Motor neuron (in vitro differentiated cells): ENCODE data around the gene CRHR1. TPM values are rescaled to one million over a fixed set of nuclear protein-coding genes. Genes with fewer than 3 reads are reported as not detected.
"Not testable (repeated sequence)": the region's sequence is repeated elsewhere in the genome, so short reads cannot be mapped to it uniquely, and the experiment has no call there.

Experiments used
- ATAC-seq, 8 experiments: fragments of 200-7000 bp; cut with Tn5 transposase; replicated peaks in 6 of 8; 2 replicates each; pipeline ENCODE4 v1.8.0; 2021; ENCODE audit warnings: mild to moderate bottlenecking in 8 of 8, moderate library complexity in 8 of 8
- H3K27ac ChIP-seq, 2 donors: fragments of 250-450 bp; sonication (Bioruptor Pico); 2 replicates each; pipeline ENCODE4 v1.9.0; 2021; ENCODE audit warnings: antibody characterized with exemption in 2 of 2, mild to moderate bottlenecking in 2 of 2, moderate library complexity in 1 of 2
- H3K4me1 ChIP-seq, 2 donors: fragments of 250-450 bp; sonication (Bioruptor Pico); replicated peaks in 1 of 2; 2 replicates each; pipeline ENCODE4 v1.6.1; 2021; ENCODE audit warnings: antibody characterized with exemption in 2 of 2, mild to moderate bottlenecking in 2 of 2, moderate library complexity in 1 of 2
- H3K4me3 ChIP-seq, 5 donors: fragments of 250-450 bp; sonication (Bioruptor Pico); 2 replicates each; pipeline ENCODE4 v1.9.0; 2021; ENCODE audit warnings: antibody characterized with exemption in 5 of 5, mild to moderate bottlenecking in 5 of 5, moderate library complexity in 4 of 5
- WGBS, 10 experiments: fragments of 450-650 bp; shearing (Covaris generic); methylation state at CpG; one replicate each; pipeline ENCODE4 v1.0.0; 2022; 5-methylcytosine and 5-hydroxymethylcytosine counted together
- in situ Hi-C, 9 experiments: fragments of 400-800 bp; cut with MboI; loops; one replicate each; pipeline ENCODE4 v1.15.0; 2021; ENCODE audit warnings: low sequenced_read_pairs in 9 of 9, low pct_unique_long_range_greater_than_20kb in 2 of 9; ENCODE audit not compliant: unreplicated experiment in 9 of 9
- total RNA-seq, 8 experiments: library from RNA; unstranded; fragments of 300-600 nt; gene quantifications; 2 replicates each; pipeline versions ENCODE4 v1.2.3 to v1.2.4, GENCODE V29; 2022

Gene CRHR1
- total RNA-seq = 10 to 100 TPM in 1 of 8 experiments, 1 to 10 TPM in 4, under 1 TPM in 2, not detected in 1; 0.21 to 10.3 (median 1.7) TPM

- peak; percentile 16 to 64 (median 60) for ATAC-seq
- in situ Hi-C loops = no loop called here
Observed at GRCh38 chr17:45784293-45784740, at the start of gene CRHR1. Gene CRHR1 (plus strand): TSS chr17:45784320. CDS start chr17:45784545, 225 bp downstream.

DNA sequence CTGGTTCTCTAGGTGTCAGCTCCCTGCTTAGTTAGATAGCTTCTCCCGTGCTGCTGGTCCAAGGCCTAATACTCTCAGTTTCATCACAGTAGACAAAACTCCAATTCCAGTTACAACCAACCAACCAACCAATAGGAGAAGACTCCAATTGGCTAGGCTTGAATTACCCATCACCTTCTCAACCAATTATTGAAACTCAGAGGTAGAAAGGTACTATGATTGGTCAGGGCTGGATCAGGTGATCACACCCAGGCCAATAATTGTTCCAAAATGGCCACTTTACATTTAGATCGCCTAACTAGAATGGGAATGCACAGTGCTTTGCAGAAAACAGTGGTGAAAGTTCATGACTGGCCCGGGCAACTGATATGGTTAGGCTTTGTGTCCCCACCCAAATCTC is 49.5 kb upstream of the CRHR1 start:
- no peak overlapping the region for H3K27ac ChIP-seq
- in situ Hi-C loops = loop anchor here in 1 of 9 experiments (25.0 kb wide), 1 partner anchor 103 kb away; the partner anchor contains the start of gene SPPL2C
- ATAC-seq = no peak
- WGBS, 10 experiments = 0 to 100% (median 80%) methylated on average over 1 to 3 of the region's 3 CpGs; no CpG with 5 or more reads in 1 of the 10 experiments
- no peak overlapping the region for H3K4me3 ChIP-seq
- H3K4me1 ChIP-seq = no peaks in the 10 kb centered on the region

More at GRCh38 chr17:45784293-45784740, at the start of gene CRHR1:
- Histone ChIP-seq H3K4me3 (peak within 1 kb of the TSS; percentile 53 to 73 (median 59)), H3K4me1 (peaks cover 0 to 7% of the 10 kb centered on the region in 2 donors), H3K27ac (no peak within 1 kb of the TSS)
- no CpG with 5 or more reads among the region's 56 CpGs for WGBS, 10 experiments

DNA sequence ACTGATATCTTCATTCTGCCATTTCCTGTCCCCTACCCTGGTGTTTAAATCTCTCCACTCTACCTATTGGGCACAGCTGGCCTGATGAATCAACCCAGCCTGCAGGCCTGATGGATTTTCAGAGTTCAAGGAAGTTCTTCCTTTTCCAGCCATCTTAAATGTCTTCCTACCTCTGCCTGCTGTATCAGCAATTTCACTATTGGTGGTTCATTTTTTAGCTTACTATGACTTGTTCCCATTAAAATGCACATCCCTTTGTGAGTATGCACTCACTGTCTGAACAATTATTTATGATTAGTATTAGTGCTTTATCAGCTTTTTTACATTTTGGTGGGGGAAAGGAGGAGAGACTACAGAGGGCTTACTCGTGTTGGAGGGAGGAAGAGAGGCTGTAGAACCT is 48.6 kb upstream of the CRHR1 start:
- no peak overlapping the region for H3K4me3 ChIP-seq
- no peak overlapping the region for H3K27ac ChIP-seq
- H3K4me1 ChIP-seq = no peaks in the 10 kb centered on the region
- in situ Hi-C loops = loop anchor here in 1 of 9 experiments (25.0 kb wide), 1 partner anchor 102 kb away; the partner anchor contains the start of gene SPPL2C
- WGBS, 10 experiments = 0 to 50% (median 0%) methylated on average over 1 of the region's 1 CpG; no CpG with 5 or more reads in 3 of the 10 experiments
- no peak for ATAC-seq

DNA sequence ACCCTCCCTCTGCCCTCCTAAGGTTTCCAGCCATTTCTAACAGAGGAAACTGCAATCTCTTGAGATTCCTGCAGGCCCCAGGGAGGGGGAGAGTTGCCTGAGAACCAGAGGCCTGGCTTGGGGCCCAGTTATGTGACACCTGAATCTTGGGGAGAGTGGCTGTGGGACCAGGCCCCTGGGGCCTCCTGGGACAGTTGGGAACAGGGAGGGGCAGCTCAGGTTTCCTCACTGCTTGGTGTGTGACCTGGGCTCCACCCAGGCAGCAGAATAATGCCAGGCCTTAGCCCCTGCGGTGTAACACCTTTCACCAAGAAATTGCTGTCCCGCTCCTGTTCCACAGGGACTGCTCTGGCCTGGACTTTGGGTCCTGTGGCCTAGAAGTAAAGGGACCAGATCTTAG is 44.3 kb upstream of the CRHR1 start:
- Histone ChIP-seq H3K27ac (no peak overlapping the region), H3K4me3 (no peak overlapping the region), H3K4me1 (no peaks in the 10 kb centered on the region)
- 31 to 83% (median 40%) methylated on average over 1 to 2 of the region's 2 CpGs; no CpG with 5 or more reads in 7 of the 10 experiments for WGBS, 10 experiments
- in situ Hi-C loops = loop anchor here in 1 of 9 experiments (25.0 kb wide), 1 partner anchor 98 kb away; the partner anchor contains the start of gene SPPL2C
- ATAC-seq = no peak

DNA sequence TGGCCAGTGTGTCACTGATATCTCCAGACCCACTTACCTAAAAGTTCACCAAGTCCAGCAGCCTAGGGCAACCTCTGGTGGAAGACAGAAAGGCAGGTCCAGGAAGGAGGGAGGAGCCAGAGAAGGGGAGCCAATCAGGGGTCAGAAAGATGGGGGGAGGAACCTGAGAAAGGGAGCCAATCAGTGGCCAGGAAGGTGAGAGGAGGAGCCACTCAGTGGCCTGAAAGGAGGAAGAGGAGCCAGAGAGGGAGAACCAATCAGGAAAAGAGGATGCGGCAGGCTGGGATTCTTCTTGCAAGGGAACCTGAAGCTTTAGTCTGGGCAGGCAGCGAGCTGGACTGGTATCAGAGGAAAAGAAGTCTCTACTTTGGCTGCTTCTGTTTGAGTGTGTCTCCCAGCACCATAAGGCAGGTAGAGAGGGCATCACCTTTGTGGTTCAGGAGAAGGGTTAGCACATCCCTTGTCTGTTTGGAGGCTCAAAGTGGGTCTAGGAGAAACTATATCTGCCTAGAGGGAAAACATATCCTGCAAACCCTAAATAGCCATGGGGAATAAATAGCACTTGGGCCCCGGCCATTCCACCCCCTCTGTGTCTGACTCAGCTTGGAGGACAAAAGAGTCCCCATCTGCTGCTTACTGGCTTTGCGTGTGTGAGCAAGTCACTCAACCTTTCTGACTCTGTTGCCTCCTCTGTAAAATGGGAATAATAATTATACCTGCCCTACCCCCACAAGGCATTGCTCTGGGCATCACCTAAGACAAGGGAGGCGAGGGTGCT is 43.4 kb upstream of the CRHR1 start:
- H3K4me3 ChIP-seq = peak overlapping the region; percentile 13 to 37 (median 27)
- WGBS, 10 experiments = 0 to 90% (median 40%) methylated on average over 1 to 3 of the region's 5 CpGs; no CpG with 5 or more reads in 3 of the 10 experiments
- no peaks in the 10 kb centered on the region for H3K4me1 ChIP-seq
- H3K27ac ChIP-seq = no peak overlapping the region
- ATAC-seq = peak; percentile 42 to 100 (median 100)
- in situ Hi-C loops = loop anchor here in 1 of 9 experiments (25.0 kb wide), 1 partner anchor 97 kb away; the partner anchor contains the start of gene SPPL2C

- ATAC-seq = no peak
- Histone ChIP-seq H3K27ac (no peak overlapping the region), H3K4me3 (no peak overlapping the region), H3K4me1 (no peaks in the 10 kb centered on the region)
- WGBS, 10 experiments = 57 to 100% (median 100%) methylated on average over 1 of the region's 1 CpG; no CpG with 5 or more reads in 5 of the 10 experiments
- in situ Hi-C loops = loop anchor here in 1 of 9 experiments (25.0 kb wide), 1 partner anchor 95 kb away; the partner anchor contains the start of gene SPPL2C
Observed at GRCh38 chr17:45742251-45742650, 41.9 kb upstream of the CRHR1 start.

GRCh38 chr17:45743626-45744326 is 40.3 kb upstream of the CRHR1 start:
- ATAC-seq = no peak
- in situ Hi-C loops = loop anchor here in 1 of 9 experiments (25.0 kb wide), 1 partner anchor 94 kb away; the partner anchor contains the start of gene SPPL2C
- H3K4me1 ChIP-seq = no peaks in the 10 kb centered on the region
- H3K27ac ChIP-seq = no peak overlapping the region
- H3K4me3 ChIP-seq = no peak overlapping the region
- 50 to 86% (median 67%) methylated on average over 1 to 2 of the region's 4 CpGs; no CpG with 5 or more reads in 5 of the 10 experiments for WGBS, 10 experiments

DNA sequence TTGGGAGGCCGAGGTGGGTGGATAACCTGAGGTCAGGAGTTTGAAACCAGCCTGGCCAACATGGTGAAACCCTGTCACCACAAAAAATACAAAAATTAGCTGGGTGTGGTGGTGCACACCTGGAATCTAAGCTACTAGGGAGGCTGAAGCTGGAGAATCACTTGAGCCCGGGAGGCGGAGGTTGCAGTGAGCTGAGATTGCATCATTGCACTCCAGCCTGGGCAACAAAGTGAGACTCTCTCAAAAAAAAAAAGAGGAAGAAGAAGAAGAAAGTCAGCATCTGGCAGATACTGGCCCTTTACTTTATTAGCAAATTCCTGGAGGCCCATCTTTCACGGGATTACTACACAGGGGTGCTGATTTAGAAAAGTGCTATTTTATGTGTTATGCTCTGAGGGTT is 39.3 kb upstream of the CRHR1 start:
- not testable (repeated sequence) for ATAC-seq
- in situ Hi-C loops = loop anchor here in 1 of 9 experiments (25.0 kb wide), 1 partner anchor 92 kb away; the partner anchor contains the start of gene SPPL2C

DNA sequence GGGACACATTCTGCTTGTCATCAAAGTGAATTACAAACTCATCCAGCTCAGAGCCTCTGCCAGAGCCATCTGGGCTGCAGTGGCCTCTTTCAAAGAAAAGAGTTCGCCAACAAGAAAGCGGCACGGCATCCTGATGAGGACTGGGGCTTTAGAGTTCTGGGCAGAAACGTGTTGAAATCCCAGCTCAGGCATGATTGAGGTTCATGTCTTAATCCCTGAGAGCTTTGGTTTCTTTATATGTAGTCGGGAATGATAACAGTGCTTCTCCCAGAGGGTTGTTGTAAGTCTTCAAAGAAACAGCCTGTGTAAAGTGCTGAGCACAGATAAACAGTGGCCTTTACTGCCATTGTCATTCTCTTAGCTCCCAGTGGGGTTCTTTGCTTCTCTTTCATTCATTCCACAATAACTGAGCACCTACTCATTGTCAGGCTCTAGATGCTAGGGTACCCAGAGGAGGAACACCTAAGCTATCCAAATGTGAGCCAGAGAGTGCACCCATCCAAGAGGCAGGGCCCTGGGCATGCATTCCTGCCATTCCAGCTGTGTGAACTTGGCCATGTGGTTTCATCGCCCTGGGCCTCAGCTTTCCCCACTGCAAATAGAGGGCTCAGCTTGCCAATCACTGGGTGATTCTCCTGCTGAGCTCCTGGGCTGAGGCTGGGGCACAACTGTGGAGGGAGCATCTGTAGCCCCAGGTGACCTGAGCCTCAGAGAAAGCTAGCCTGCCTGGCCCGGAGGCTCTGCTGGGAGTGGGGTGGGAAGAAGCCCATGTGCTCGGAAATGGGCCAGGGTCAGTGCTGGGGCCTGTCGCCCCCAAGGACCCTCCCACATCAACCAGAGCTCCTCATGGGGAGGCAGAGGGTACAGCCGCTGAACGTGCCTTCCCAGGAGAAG is 38.3 kb upstream of the CRHR1 start:
- no peaks in the 10 kb centered on the region for H3K4me1 ChIP-seq
- H3K4me3 ChIP-seq = no peak overlapping the region
- 0 to 43% (median 27%) methylated on average over 2 to 8 of the region's 11 CpGs; no CpG with 5 or more reads in 5 of the 10 experiments for WGBS, 10 experiments
- ATAC-seq = no peak
- H3K27ac ChIP-seq = no peak overlapping the region
- in situ Hi-C loops = loop anchor here in 1 of 9 experiments (25.0 kb wide), 1 partner anchor 91 kb away; the partner anchor contains the start of gene SPPL2C

More for the DNA sequence above, 39.3 kb upstream of the CRHR1 start:
- H3K4me3 ChIP-seq, H3K27ac ChIP-seq, H3K4me1 ChIP-seq: not testable (repeated sequence)
- 40 to 100% (median 82%) methylated on average over 1 to 4 of the region's 4 CpGs; no CpG with 5 or more reads in 2 of the 10 experiments for WGBS, 10 experiments

GRCh38 chr17:45747911-45748310 is 36.2 kb upstream of the CRHR1 start:
- in situ Hi-C loops = loop anchor here in 1 of 9 experiments (25.0 kb wide), 1 partner anchor 89 kb away; the partner anchor contains the start of gene SPPL2C
- ATAC-seq = peak in 3 of 8 experiments; percentile 39 to 75 (median 72)
- WGBS, 10 experiments = 7 to 67% (median 50%) methylated on average over 1 to 3 of the region's 6 CpGs; no CpG with 5 or more reads in 4 of the 10 experiments

GRCh38 chr17:45748731-45749310 is 35.3 kb upstream of the CRHR1 start:
- in situ Hi-C loops = loop anchor here in 1 of 9 experiments (25.0 kb wide), 1 partner anchor 88 kb away; the partner anchor contains the start of gene SPPL2C
- Histone ChIP-seq H3K27ac (no peak overlapping the region), H3K4me1 (peaks cover 0 to 2% of the 10 kb centered on the region in 2 donors), H3K4me3 (no peak overlapping the region)
- ATAC-seq = peak in 2 of 8 experiments; percentile 79 to 86
- 0 to 75% (median 67%) methylated on average over 1 to 4 of the region's 11 CpGs; no CpG with 5 or more reads in 4 of the 10 experiments for WGBS, 10 experiments

More at GRCh38 chr17:45747911-45748310, 36.2 kb upstream of the CRHR1 start:
- Histone ChIP-seq H3K27ac (no peak overlapping the region), H3K4me3 (no peak overlapping the region), H3K4me1 (peaks cover 0 to 2% of the 10 kb centered on the region in 2 donors)
